ENCODE data around the gene NXF1.

NXF1 gene

GRCh38 chr11:62806611-62807121 lies 1.4 kb upstream of the NXF1 start:
- peaks cover 15% of the 10 kb centered on the region for H3K4me1 ChIP-seq (ENCODE audit: insufficient read depth, low read length, poor library complexity, severe bottlenecking)
- no peaks in the 10 kb centered on the region for H3K9me3 ChIP-seq (ENCODE audit: insufficient read depth, low read depth, low read length)
- no peak overlapping the region for H3K4me3 ChIP-seq (ENCODE audit: low read length, poor library complexity, severe bottlenecking)
- no peaks in the 10 kb centered on the region for H3F3A ChIP-seq (ENCODE audit: low read depth)
- TF ChIP-seq EZH2phosphoT487 (IDR thresholded peaks at IDR 0.05; ENCODE audit: borderline replicate concordance): no peak
- TF ChIP-seq, protein P1, sequence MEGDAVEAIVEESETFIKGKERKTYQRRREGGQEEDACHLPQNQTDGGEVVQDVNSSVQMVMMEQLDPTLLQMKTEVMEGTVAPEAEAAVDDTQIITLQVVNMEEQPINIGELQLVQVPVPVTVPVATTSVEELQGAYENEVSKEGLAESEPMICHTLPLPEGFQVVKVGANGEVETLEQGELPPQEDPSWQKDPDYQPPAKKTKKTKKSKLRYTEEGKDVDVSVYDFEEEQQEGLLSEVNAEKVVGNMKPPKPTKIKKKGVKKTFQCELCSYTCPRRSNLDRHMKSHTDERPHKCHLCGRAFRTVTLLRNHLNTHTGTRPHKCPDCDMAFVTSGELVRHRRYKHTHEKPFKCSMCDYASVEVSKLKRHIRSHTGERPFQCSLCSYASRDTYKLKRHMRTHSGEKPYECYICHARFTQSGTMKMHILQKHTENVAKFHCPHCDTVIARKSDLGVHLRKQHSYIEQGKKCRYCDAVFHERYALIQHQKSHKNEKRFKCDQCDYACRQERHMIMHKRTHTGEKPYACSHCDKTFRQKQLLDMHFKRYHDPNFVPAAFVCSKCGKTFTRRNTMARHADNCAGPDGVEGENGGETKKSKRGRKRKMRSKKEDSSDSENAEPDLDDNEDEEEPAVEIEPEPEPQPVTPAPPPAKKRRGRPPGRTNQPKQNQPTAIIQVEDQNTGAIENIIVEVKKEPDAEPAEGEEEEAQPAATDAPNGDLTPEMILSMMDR (conservative IDR thresholded peaks at IDR 0.05; ENCODE audit: low read length): no peak
- H2AFZ ChIP-seq (ENCODE audit: low read length): no peak overlapping the region
- H3K9ac ChIP-seq (ENCODE audit: low read depth, low read length, poor library complexity, severe bottlenecking): no peak overlapping the region
- H3K27me3 ChIP-seq (ENCODE audit: insufficient read depth, low read length, poor library complexity, severe bottlenecking): no peaks in the 10 kb centered on the region
- peak overlapping the region; percentile 76 for H3K4me2 ChIP-seq (ENCODE audit: low read depth, low read length, poor library complexity, severe bottlenecking)
- H4K20me1 ChIP-seq (ENCODE audit: insufficient read depth, low read length, poor library complexity, severe bottlenecking): peaks cover 14% of the 10 kb centered on the region
- H3K36me3 ChIP-seq (ENCODE audit: insufficient read depth, low read length): peaks cover 5% of the 10 kb centered on the region; the same call in 1 of the 2 replicates
- no peaks in the 10 kb centered on the region for H3K9me2 ChIP-seq (replicated peaks; ENCODE audit: low read depth, low read length)
- H3K79me2 ChIP-seq (ENCODE audit: insufficient read depth, low read length): peaks cover 33% of the 10 kb centered on the region

DNA sequence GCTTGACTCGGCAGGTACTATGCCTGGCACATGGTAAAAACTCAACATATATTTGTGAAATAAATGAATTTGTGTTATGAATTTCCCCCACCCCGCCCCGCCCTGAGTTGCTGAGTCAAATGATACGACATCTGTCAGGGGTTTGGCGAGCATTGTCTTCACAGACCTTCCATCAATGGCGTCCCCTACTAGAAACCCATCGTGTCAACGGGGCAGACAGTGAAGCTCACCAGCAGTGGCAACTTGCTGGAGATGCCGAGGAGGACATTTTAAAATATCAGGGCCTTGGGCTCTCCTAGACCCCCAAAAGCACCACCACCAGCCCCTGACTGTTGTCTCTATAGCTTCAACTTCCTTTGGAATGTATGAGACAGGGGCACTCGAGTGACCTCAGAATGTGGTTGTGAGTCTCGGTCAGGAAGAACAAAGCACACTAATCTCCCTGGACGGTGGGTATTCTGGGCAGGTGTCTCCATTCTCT lies 761 bp upstream of the NXF1 start:
- Histone ChIP-seq H3K4me2 (ENCODE audit: low read depth, low read length, poor library complexity, severe bottlenecking) (peak overlapping the region; percentile 76), H2AFZ (ENCODE audit: low read length) (peak overlapping the region; percentile 85; the same call in 1 of the 2 replicates), H3F3A (ENCODE audit: low read depth) (no peaks in the 10 kb centered on the region), H3K9me3 (ENCODE audit: insufficient read depth, low read depth, low read length) (no peaks in the 10 kb centered on the region), H3K27me3 (ENCODE audit: insufficient read depth, low read length, poor library complexity, severe bottlenecking) (no peaks in the 10 kb centered on the region), H3K4me1 (ENCODE audit: insufficient read depth, low read length, poor library complexity, severe bottlenecking) (peaks cover 15% of the 10 kb centered on the region), H3K4me3 (ENCODE audit: low read length, poor library complexity, severe bottlenecking) (peak overlapping the region; percentile 94), H4K20me1 (ENCODE audit: insufficient read depth, low read length, poor library complexity, severe bottlenecking) (peaks cover 18% of the 10 kb centered on the region), H3K9ac (ENCODE audit: low read depth, low read length, poor library complexity, severe bottlenecking) (peak overlapping the region; percentile 89), H3K79me2 (ENCODE audit: insufficient read depth, low read length) (peaks cover 39% of the 10 kb centered on the region), H3K9me2 (replicated peaks; ENCODE audit: low read depth, low read length) (no peaks in the 10 kb centered on the region), H3K36me3 (ENCODE audit: insufficient read depth, low read length) (peaks cover 12% of the 10 kb centered on the region; the same call in 1 of the 2 replicates)
- TF ChIP-seq, protein P1 (conservative IDR thresholded peaks at IDR 0.05; ENCODE audit: low read length): no peak
- TF ChIP-seq EZH2phosphoT487 (IDR thresholded peaks at IDR 0.05; ENCODE audit: borderline replicate concordance): no peak

GRCh38 chr11:62804310-62805075 lies 747 bp downstream of the NXF1 start:
- H3K9me3 ChIP-seq (ENCODE audit: insufficient read depth, low read depth, low read length): no peaks in the 10 kb centered on the region
- H3K4me1 ChIP-seq (ENCODE audit: insufficient read depth, low read length, poor library complexity, severe bottlenecking): peaks cover 15% of the 10 kb centered on the region
- H3K27me3 ChIP-seq (ENCODE audit: insufficient read depth, low read length, poor library complexity, severe bottlenecking): no peaks in the 10 kb centered on the region
- TF ChIP-seq, protein P1 (conservative IDR thresholded peaks at IDR 0.05; ENCODE audit: low read length): no peak
- TF ChIP-seq EZH2phosphoT487 (IDR thresholded peaks at IDR 0.05; ENCODE audit: borderline replicate concordance): no peak
- peaks cover 19% of the 10 kb centered on the region for H4K20me1 ChIP-seq (ENCODE audit: insufficient read depth, low read length, poor library complexity, severe bottlenecking)
- H3K36me3 ChIP-seq (ENCODE audit: insufficient read depth, low read length): peaks cover 24% of the 10 kb centered on the region; the same call in 1 of the 2 replicates
- H3K9me2 ChIP-seq (replicated peaks; ENCODE audit: low read depth, low read length): no peaks in the 10 kb centered on the region
- peak overlapping the region; percentile 94 for H3K4me3 ChIP-seq (ENCODE audit: low read length, poor library complexity, severe bottlenecking)
- H3K79me2 ChIP-seq (ENCODE audit: insufficient read depth, low read length): peaks cover 41% of the 10 kb centered on the region
- peak overlapping the region; percentile 89 for H3K9ac ChIP-seq (ENCODE audit: low read depth, low read length, poor library complexity, severe bottlenecking)
- H2AFZ ChIP-seq (ENCODE audit: low read length): no peak overlapping the region
- peak overlapping the region; percentile 91 for H3K4me2 ChIP-seq (ENCODE audit: low read depth, low read length, poor library complexity, severe bottlenecking)
- no peaks in the 10 kb centered on the region for H3F3A ChIP-seq (ENCODE audit: low read depth)

Measured in Loucy (cell line).